Esophagus squamous epithelium (tissue), 4 donors: ENCODE results near the gene WNT2.

Experiments
- POLR2A ChIP-seq, 4 donors: fragments of 450-650 bp; IDR thresholded peaks; one replicate each; pipeline ENCODE4 v1.6.1; 2017; ENCODE audit warnings: antibody characterized with exemption in 4 of 4, mild to moderate bottlenecking in 4 of 4, moderate library complexity in 3 of 4
- TF ChIP-seq, protein P1 (sequence below), 6 experiments: fragments of 450-650 bp in 4 of 6; fragments of 200-600 bp in 2 of 6; sonication (generic) in 2 of 6; IDR thresholded peaks; one replicate each; pipeline ENCODE4 v1.5.1; 2016 to 2019; ENCODE audit warnings: antibody characterized with exemption in 6 of 6, mild to moderate bottlenecking in 4 of 6, moderate library complexity in 4 of 6

DNA sequence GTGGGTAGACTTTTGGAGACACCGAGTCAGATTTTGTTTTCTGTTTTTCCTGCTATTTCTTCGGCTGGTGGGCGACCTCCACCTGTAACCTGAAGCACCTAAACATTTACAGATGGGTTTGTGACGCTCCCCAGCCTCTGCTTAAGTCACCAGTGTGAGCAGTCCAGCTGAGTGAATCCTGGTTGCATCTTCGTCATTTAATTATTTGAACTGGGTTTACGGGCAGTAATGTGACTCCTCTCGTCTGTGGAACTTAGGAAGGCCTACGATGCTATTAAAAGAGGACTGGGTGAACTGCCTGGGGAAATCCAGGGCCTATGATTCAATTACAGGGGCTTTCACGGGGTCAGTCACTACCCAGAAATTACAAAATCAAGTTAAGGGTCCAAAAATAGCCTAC, 52.5 kb downstream of the WNT2 start:
- TF ChIP-seq, protein P1, sequence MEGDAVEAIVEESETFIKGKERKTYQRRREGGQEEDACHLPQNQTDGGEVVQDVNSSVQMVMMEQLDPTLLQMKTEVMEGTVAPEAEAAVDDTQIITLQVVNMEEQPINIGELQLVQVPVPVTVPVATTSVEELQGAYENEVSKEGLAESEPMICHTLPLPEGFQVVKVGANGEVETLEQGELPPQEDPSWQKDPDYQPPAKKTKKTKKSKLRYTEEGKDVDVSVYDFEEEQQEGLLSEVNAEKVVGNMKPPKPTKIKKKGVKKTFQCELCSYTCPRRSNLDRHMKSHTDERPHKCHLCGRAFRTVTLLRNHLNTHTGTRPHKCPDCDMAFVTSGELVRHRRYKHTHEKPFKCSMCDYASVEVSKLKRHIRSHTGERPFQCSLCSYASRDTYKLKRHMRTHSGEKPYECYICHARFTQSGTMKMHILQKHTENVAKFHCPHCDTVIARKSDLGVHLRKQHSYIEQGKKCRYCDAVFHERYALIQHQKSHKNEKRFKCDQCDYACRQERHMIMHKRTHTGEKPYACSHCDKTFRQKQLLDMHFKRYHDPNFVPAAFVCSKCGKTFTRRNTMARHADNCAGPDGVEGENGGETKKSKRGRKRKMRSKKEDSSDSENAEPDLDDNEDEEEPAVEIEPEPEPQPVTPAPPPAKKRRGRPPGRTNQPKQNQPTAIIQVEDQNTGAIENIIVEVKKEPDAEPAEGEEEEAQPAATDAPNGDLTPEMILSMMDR (IDR thresholded peaks at IDR 0.05), result no peak
- no peak for TF ChIP-seq POLR2A (IDR thresholded peaks at IDR 0.05)
